ENCODE measurements around the gene E2F6. TPM values are rescaled to one million over a fixed set of nuclear protein-coding genes. Genes with fewer than 3 reads are reported as not detected.

Gene E2F6
- total RNA-seq, 4 donors from 2014 or later, result 10.1 to 18.2 (median 13.4) TPM

DNA sequence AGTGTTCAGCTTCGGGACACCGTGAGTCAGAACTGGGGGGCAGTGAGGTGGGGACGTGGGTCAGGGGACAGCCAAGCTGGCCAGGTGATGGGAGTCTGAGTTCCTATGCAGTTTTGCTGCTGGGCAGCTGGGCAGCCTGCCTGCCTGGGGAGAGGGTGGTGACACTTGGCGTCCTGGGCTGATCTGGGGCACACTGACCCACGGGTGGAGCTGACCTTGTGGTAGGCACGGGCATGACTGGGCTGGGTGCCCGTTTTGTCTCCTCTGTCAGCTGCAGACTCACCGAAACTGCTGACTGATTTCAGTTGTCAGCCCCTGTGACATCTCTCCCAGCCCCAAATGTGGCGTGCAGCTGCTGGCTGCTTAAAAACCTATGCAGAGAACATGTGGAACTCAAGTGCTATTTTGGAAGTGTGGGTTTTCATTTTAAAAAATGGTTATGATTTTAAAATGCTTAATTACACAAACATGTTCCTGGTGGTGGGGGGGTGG, 32.6 kb upstream of the E2F6 start:
- 27 to 36% methylated on average over 9 of the region's 9 CpGs for WGBS, 2 donors
- H3K4me3 ChIP-seq (ENCODE audit: low read depth, poor library complexity, severe bottlenecking), result no peak overlapping the region
- no peak for TF ChIP-seq POLR2A (IDR thresholded peaks at IDR 0.05)
- TF ChIP-seq, protein P1, sequence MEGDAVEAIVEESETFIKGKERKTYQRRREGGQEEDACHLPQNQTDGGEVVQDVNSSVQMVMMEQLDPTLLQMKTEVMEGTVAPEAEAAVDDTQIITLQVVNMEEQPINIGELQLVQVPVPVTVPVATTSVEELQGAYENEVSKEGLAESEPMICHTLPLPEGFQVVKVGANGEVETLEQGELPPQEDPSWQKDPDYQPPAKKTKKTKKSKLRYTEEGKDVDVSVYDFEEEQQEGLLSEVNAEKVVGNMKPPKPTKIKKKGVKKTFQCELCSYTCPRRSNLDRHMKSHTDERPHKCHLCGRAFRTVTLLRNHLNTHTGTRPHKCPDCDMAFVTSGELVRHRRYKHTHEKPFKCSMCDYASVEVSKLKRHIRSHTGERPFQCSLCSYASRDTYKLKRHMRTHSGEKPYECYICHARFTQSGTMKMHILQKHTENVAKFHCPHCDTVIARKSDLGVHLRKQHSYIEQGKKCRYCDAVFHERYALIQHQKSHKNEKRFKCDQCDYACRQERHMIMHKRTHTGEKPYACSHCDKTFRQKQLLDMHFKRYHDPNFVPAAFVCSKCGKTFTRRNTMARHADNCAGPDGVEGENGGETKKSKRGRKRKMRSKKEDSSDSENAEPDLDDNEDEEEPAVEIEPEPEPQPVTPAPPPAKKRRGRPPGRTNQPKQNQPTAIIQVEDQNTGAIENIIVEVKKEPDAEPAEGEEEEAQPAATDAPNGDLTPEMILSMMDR (IDR thresholded peaks at IDR 0.05), result no peak
- peak; percentile 80 to 93 for DNase-seq (ENCODE audit: low spot score in 2 of 2)
- intact Hi-C loops (cut with DNase I; ENCODE audit: low total_unique reads), result no loop called here

DNA sequence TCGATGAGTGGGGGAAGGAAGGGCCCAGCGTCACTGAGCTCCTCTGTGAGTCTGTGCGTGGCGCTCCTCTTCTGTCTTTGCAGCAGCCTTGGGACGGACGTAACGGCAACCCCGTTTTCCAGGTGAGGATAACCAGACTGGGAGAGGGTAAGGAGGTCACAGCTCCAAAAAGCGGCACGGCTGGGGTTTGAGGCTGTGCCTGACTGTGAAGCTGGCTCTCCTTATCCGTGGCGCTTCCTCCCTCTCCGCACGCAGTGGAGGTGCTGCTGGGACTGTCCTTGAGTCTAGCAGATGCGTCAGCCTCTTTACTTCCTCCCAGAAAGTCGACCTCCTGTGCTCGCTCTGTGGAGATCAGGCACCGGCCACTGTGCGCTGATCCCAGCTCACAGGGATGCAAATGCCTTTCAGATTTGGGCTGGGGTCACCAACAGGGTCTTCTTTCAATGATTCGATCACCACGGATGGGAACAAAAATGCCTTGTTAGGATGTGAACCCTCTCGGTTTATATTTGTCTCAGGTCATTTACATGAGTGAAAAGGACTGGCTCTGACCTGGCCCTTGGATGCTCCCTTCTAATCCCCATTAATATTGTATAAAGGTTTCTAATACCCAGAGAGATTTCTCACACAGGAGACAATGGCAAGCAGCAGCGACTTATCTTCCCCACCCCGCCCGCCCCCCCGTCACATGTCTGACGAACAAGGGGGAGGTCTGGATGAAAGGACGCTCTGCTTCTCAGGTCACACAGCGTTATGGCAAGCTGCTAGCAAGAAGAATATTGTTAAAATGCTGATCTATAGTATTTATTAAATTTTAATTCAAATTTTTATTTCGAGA, 30.1 kb upstream of the E2F6 start:
- H3K4me3 ChIP-seq (ENCODE audit: low read depth, poor library complexity, severe bottlenecking), result no peak overlapping the region
- no peak for DNase-seq (ENCODE audit: low spot score in 2 of 2)
- no peak for TF ChIP-seq POLR2A (IDR thresholded peaks at IDR 0.05)
- TF ChIP-seq, protein P1 (IDR thresholded peaks at IDR 0.05), result no peak
- intact Hi-C loops (cut with DNase I; ENCODE audit: low total_unique reads), result no loop called here
- 69 to 81% methylated on average over 30 of the region's 30 CpGs for WGBS, 2 donors

- DNase-seq (ENCODE audit: low spot score in 2 of 2), result no peak
- intact Hi-C loops (cut with DNase I; ENCODE audit: low total_unique reads), result no loop called here
- H3K4me3 ChIP-seq (ENCODE audit: low read depth, poor library complexity, severe bottlenecking), result no peak overlapping the region
- no peak for TF ChIP-seq POLR2A (IDR thresholded peaks at IDR 0.05)
- TF ChIP-seq, protein P1 (IDR thresholded peaks at IDR 0.05), result no peak
- 92 to 96% methylated on average over 2 of the region's 2 CpGs for WGBS, 2 donors
These were observed 28.3 kb upstream of the E2F6 start for GRCh38 chr2:11494310-11494709.

- no peak for TF ChIP-seq POLR2A (IDR thresholded peaks at IDR 0.05)
- TF ChIP-seq, protein P1 (IDR thresholded peaks at IDR 0.05), result no peak
- no peak for DNase-seq (ENCODE audit: low spot score in 2 of 2)
- no peak overlapping the region for H3K4me3 ChIP-seq (ENCODE audit: low read depth, poor library complexity, severe bottlenecking)
- 95 to 96% methylated on average over 5 to 6 of the region's 6 CpGs for WGBS, 2 donors
- intact Hi-C loops (cut with DNase I; ENCODE audit: low total_unique reads), result no loop called here
These were observed 27.3 kb upstream of the E2F6 start for GRCh38 chr2:11493282-11493681.

- intact Hi-C loops (cut with DNase I; ENCODE audit: low total_unique reads), result no loop called here
- TF ChIP-seq, protein P1 (IDR thresholded peaks at IDR 0.05), result no peak
- no peak for TF ChIP-seq POLR2A (IDR thresholded peaks at IDR 0.05)
- DNase-seq (ENCODE audit: low spot score in 2 of 2), result no peak
- H3K4me3 ChIP-seq (ENCODE audit: low read depth, poor library complexity, severe bottlenecking), result no peak overlapping the region
- 89 to 100% methylated on average over 1 of the region's 1 CpG for WGBS, 2 donors
These were observed 26.8 kb upstream of the E2F6 start for GRCh38 chr2:11492720-11493119.

All from lower leg skin (tissue), 4 donors.